ENCODE measurements around the gene GTF2H3.
A peak's percentile ranks its signal among the peaks of the same experiment; 100 is the strongest.
"Not testable (repeated sequence)": the region's sequence is repeated elsewhere in the genome, so short reads cannot be mapped to it uniquely, and the experiment has no call there.

GTF2H3 gene

GRCh38 chr12:123633379-123634141, at the start of gene GTF2H3, which contains the start of gene EIF2B1:
Gene GTF2H3 (plus strand): TSS chr12:123633829. CDS start chr12:123633860, 31 bp downstream.
Gene EIF2B1 (minus strand): TSS chr12:123633686. CDS start chr12:123633557, 129 bp downstream.
- peak; percentile 87 for DNase-seq (ENCODE audit: low read depth, low spot score)

- DNase-seq (ENCODE audit: low read depth, low spot score) = no peak
Measured at GRCh38 chr12:123591702-123592481, 41.7 kb upstream of the GTF2H3 start.

GRCh38 chr12:123595729-123596128, 37.9 kb upstream of the GTF2H3 start:
- DNase-seq (ENCODE audit: low read depth, low spot score) = no peak

- no peak for DNase-seq (ENCODE audit: low read depth, low spot score)
Measured at GRCh38 chr12:123597100-123597499, 36.5 kb upstream of the GTF2H3 start.

- DNase-seq (ENCODE audit: low read depth, low spot score) = no peak
Measured at GRCh38 chr12:123598522-123598921, 35.1 kb upstream of the GTF2H3 start.

- DNase-seq (ENCODE audit: low read depth, low spot score) = no peak
Measured at GRCh38 chr12:123599310-123599709, 34.3 kb upstream of the GTF2H3 start.

- DNase-seq (ENCODE audit: low read depth, low spot score) = no peak
Measured at GRCh38 chr12:123599721-123600120, 33.9 kb upstream of the GTF2H3 start.

- peak; percentile 58 for DNase-seq (ENCODE audit: low read depth, low spot score)
Measured at GRCh38 chr12:123601602-123602489, 31.8 kb upstream of the GTF2H3 start, which contains the start of gene DDX55. Gene DDX55 (plus strand): TSS chr12:123602099. CDS start chr12:123602149, 50 bp downstream.

GRCh38 chr12:123602651-123603195, 30.9 kb upstream of the GTF2H3 start:
- no peak for DNase-seq (ENCODE audit: low read depth, low spot score)

- DNase-seq (ENCODE audit: low read depth, low spot score) = not testable (repeated sequence)
Measured at GRCh38 chr12:123603495-123603894, 30.1 kb upstream of the GTF2H3 start.

GRCh38 chr12:123607756-123608155, 25.9 kb upstream of the GTF2H3 start:
- DNase-seq (ENCODE audit: low read depth, low spot score) = no peak

- DNase-seq (ENCODE audit: low read depth, low spot score) = no peak
Measured at GRCh38 chr12:123608182-123608581, 25.4 kb upstream of the GTF2H3 start.

- no peak for DNase-seq (ENCODE audit: low read depth, low spot score)
Measured at GRCh38 chr12:123614110-123614509, 19.5 kb upstream of the GTF2H3 start.

GRCh38 chr12:123614531-123614930, 19.1 kb upstream of the GTF2H3 start:
- DNase-seq (ENCODE audit: low read depth, low spot score) = no peak

- DNase-seq (ENCODE audit: low read depth, low spot score) = no peak
Measured at GRCh38 chr12:123617144-123617543, 16.5 kb upstream of the GTF2H3 start.

- DNase-seq (ENCODE audit: low read depth, low spot score) = no peak
Measured at GRCh38 chr12:123617580-123617979, 16.0 kb upstream of the GTF2H3 start.

- DNase-seq (ENCODE audit: low read depth, low spot score) = no peak
Measured at GRCh38 chr12:123621101-123621500, 12.5 kb upstream of the GTF2H3 start.

GRCh38 chr12:123621619-123622530, 11.8 kb upstream of the GTF2H3 start:
- DNase-seq (ENCODE audit: low read depth, low spot score) = no peak

- no peak for DNase-seq (ENCODE audit: low read depth, low spot score)
Measured at GRCh38 chr12:123634142-123634561, 523 bp downstream of the GTF2H3 start.

- DNase-seq (ENCODE audit: low read depth, low spot score) = no peak
Measured at GRCh38 chr12:123643911-123644310, 10.3 kb downstream of the GTF2H3 start.
